SW 1271 (cell line): ENCODE measurements around the gene MKNK1.
A peak's percentile ranks its signal among the peaks of the same experiment; 100 is the strongest.

ENCODE experiments used
- DNase-seq, 2 experiments: peaks; one replicate each; lab custom pipeline; 2025; lab: John Stamatoyannopoulos, UW

Gene MKNK1

GRCh38 chr1:46618754-46619415 is 14.8 kb upstream of the MKNK1 start:
- DNase-seq, result no peak

DNA sequence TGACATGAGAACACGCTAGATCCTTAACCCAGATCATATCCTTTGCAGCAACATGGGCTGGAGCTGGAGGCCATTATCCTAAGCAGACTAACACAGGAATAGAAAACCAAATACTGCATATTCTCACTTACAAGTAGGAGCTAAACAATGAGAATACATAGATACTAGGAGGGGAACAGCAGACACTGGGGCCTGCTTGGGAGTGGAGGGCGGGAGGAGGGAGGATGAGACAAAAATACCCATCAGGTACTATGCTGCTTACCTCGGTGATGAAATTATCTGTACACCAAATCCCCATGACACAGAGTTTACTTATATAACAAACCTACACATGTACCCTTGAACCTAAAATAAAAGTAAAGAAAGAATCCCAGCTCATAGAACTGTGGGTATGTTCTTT is 13.8 kb upstream of the MKNK1 start:
- no peak for DNase-seq

GRCh38 chr1:46617108-46617800 is 13.2 kb upstream of the MKNK1 start:
- no peak for DNase-seq

- DNase-seq, result peak; percentile 34 to 63
Measured at GRCh38 chr1:46616277-46617107, 12.4 kb upstream of the MKNK1 start, which contains the start of gene MOB3C. Gene MOB3C (minus strand): TSS chr1:46616811. CDS start chr1:46613321, 3,490 bp downstream.

DNA sequence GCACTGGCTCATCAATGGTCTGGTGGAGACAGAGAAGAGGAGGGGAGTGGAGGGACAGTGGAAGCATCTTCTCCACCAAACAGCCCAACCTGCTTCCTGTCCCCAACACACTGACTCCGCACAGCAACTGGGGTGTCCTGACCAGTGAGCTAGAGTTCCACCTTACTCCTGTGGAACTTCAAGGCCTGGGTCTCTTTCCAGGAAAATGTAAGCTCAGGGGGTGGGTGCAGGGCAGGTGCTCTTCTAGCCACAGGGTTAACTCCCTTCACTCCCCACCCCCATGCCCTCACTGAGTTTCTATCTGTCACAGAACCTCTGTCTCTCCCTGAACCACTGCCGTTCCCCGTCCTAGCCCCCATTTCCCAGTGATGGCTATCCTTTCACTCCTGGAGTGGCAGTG is 11.7 kb upstream of the MKNK1 start:
- DNase-seq, result no peak

DNA sequence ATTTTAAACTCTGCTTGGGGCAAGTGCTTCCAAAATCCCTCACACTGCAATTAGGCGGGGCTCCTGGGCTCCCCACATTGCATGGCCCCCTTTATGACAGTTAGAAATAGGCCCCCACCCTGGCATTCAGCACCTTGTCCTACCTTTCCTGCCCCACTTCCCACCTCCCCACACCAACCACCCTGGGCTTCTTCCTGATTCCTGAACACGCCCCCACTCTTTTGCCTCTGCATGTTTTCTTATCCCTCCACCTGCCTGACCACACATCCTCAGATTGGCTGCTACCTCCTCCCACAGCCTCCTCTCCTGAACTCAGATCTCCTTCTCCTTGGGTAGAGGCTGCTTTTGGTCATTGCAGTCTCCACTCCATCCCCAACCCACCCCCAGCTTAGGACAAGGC is 11.0 kb upstream of the MKNK1 start:
- no peak for DNase-seq

- no peak for DNase-seq
Measured at GRCh38 chr1:46614604-46614984, 10.5 kb upstream of the MKNK1 start.

DNA sequence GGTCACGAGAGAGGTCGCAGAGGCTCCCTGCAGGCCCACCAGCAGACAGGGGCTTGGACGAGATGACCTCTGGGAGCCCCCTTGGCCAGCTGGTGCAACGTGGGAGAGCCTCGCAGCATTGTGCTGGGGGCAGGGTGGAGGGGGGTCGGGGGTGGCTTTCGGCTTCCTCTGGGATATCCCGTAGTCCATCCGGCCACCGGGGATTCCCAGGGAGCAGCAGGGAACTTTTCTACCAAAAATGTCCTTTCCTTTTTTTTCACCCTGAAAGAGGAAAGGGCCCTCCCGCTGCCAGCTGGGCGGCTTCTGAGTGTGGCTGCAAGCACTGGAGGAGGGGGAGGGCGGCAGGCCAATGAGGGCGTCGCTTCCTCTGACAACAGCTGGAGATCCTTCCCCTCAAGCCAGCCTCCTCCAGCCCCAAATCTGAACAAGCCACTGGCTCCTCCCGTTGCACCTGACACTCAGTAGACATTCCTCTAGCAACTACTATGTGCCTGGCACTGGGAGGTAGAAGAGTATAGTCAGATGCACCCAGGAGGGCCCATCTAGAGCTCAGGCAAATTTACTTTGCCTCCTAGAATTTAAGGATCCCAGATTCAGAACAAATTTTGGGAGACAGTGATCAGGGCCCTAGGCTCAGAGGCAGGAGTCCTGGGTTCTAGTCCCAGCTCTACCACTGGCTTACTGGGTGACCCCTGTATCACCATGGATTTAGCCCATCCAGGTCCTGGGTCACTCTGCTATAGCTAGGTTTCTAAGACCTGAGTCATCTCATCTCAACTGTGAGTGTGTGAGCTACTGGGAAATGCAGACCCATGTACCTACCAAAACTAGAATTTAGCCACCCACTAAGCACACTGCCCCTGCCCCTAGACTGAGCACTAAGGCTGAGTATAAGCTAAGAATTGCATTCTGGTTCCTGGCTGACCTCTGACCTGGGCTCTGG is 9.9 kb upstream of the MKNK1 start:
- DNase-seq, result no peak

DNA sequence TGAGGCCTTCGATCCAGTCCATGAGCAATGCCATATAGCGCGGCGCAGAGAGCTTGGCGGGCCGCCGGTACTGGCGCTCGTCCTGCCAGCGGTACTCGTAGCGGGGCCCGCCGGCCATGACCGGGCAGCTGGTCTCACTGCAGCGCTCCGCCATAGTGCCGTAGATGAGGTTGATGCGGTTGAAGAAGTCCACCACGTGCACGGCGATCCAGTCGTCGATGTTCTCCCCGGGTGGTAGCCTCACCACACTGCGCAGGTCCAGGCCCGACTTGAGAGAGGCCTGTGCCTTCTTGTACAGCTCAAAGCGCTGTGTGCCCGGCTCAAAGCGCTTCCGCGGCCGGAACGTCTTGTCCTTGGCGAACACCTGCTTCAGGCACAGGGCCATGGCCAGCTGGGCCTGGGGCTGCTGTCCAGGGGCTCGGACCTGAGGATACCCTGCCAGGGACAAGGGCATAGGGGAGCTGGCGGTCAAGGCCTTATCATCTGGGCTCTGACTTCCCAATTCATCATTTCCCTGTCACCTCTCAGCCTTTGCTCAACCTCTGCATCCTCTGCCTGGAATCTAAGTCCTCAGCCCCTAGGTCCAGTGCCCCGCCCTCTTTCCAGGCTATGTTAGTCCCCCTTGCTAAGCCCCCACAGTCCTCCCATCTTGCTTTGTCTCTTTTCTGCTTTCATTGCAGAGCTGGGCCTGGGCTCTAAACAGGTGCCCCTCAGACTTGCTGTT is 9.0 kb upstream of the MKNK1 start:
- DNase-seq, result no peak

GRCh38 chr1:46611691-46612221 is 7.7 kb upstream of the MKNK1 start:
- DNase-seq, result peak in 1 of 2 experiments; percentile 21

- DNase-seq, result no peak
Measured at GRCh38 chr1:46607345-46608130, 3.5 kb upstream of the MKNK1 start.

GRCh38 chr1:46606255-46606965 is 2.3 kb upstream of the MKNK1 start:
- no peak for DNase-seq

DNA sequence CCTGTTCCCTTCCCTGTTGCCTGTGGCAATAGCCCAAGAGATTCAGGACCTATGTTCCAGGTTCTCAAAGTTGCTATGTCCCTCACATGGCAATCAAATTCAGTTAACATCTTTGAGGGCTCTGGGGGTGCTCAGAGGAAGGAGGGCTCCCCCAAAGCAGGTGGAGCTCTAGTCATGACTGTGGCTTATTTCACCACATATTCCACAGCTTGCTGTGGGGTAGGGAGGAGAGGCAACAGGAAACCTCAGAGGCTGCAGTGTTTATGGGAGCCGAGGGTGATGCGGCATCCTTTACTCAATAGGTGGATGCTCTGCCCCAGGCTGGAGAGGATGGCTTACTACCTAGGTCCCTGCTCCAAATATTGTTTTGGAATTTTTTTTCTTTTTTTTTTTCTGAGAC is 1.2 kb upstream of the MKNK1 start:
- DNase-seq, result no peak

DNA sequence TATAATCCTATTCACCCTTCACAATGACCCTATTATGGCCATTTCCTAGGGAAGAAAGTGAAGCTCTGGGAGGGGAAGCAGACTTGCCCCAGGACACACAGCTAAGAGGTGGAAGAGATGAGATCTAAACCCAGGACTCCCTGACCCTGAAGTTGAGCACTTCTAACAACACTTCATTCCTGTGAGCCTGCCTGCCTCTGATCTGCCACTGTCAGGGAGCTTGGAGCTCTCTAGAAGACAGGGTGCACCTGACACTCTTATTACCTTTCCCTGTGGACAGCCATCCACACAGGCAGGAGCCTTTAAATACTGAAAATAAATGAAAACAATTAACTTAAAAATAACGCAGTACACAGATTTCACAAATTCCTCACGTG is 599 bp downstream of the MKNK1 start:
- no peak for DNase-seq

DNA sequence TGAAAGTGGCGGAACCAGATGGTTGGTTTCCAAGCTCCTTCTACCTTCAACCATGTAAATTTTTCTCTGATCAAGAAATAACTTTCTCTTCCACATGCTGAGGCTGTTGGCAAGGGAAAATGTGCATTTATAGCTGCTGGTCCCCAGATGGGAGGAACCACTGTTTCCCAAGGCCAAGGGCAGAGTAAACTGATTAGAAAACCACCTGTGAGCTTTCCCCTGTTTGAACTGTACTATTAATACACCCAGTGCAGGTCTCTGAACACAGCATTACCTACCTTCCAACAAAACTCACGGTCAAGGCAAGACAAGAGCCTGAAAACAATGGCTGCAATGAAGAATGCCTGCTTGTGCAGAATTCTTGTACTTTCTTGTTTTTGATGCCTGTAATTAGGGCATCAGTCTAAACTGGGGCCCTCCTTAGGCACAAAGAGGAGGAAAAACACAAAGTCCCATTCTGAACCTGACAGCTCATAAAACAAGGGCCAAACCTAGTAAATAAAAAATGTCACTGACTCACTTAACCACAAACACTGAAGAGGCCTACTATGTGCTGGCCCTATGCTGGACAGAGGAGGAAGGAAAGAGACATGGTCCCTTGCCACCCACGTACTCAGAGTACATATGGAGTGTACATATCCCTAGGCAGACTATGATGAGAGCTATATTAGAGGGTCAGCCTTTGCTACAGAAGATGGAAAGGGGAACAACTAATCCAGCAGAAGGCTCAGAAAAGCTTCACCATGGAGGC is 2.6 kb downstream of the MKNK1 start:
- no peak for DNase-seq

- no peak for DNase-seq
Measured at GRCh38 chr1:46599059-46599970, 4.8 kb downstream of the MKNK1 start.

- no peak for DNase-seq
Measured at GRCh38 chr1:46596846-46597245, 7.2 kb downstream of the MKNK1 start.

DNA sequence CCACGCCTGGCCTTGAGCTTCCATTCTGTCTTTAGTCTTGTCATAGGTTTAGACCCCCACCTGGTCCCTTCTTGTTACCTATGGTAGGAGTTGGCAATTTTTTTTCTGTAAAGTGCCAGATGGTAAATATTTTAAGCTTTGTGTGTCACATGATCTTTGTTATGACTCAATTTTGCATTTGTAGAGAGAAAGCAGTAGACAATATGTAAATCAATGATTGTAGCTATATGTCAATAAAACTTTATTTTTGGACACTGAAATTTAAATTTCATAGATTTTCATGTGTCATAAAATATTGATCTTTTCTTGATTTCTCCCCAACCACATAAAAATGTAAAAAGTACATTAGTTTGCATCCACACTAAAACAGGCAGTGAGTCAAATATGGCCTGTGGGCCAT is 8.0 kb downstream of the MKNK1 start:
- no peak for DNase-seq
